ENCODE results near the gene TMPRSS11E.

GRCh38 chr4:68466185-68466584 lies 18.9 kb downstream of the TMPRSS11E start:
- TF ChIP-seq, protein P1, sequence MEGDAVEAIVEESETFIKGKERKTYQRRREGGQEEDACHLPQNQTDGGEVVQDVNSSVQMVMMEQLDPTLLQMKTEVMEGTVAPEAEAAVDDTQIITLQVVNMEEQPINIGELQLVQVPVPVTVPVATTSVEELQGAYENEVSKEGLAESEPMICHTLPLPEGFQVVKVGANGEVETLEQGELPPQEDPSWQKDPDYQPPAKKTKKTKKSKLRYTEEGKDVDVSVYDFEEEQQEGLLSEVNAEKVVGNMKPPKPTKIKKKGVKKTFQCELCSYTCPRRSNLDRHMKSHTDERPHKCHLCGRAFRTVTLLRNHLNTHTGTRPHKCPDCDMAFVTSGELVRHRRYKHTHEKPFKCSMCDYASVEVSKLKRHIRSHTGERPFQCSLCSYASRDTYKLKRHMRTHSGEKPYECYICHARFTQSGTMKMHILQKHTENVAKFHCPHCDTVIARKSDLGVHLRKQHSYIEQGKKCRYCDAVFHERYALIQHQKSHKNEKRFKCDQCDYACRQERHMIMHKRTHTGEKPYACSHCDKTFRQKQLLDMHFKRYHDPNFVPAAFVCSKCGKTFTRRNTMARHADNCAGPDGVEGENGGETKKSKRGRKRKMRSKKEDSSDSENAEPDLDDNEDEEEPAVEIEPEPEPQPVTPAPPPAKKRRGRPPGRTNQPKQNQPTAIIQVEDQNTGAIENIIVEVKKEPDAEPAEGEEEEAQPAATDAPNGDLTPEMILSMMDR (conservative IDR thresholded peaks at IDR 0.05 in 1 of 2, IDR thresholded peaks at IDR 0.05 in 1 of 2; ENCODE audit: low read depth in 1 of 2, low read length in 2 of 2), result no peak
- no peak for TF ChIP-seq EZH2 (IDR thresholded peaks at IDR 0.05; ENCODE audit: low read length, missing control alignments)
